WI38 (cell line): Measurements from ENCODE around the gene FHAD1.

Experiments used
- H3K4me3 ChIP-seq: 2 replicates; pipeline ENCODE4 v1.5.1; 2011; ENCODE audit warnings: low read depth, mild to moderate bottlenecking, control low read depth, low read length
- TF ChIP-seq, protein P1 (sequence below): IDR thresholded peaks from 2 replicates; pipeline ENCODE4 v1.5.1; 2012; ENCODE audit warnings: low read depth, mild to moderate bottlenecking, control low read depth, low read length

FHAD1 gene

GRCh38 chr1:15349133-15349532 lies 102.1 kb downstream of the FHAD1 start:
- TF ChIP-seq, protein P1, sequence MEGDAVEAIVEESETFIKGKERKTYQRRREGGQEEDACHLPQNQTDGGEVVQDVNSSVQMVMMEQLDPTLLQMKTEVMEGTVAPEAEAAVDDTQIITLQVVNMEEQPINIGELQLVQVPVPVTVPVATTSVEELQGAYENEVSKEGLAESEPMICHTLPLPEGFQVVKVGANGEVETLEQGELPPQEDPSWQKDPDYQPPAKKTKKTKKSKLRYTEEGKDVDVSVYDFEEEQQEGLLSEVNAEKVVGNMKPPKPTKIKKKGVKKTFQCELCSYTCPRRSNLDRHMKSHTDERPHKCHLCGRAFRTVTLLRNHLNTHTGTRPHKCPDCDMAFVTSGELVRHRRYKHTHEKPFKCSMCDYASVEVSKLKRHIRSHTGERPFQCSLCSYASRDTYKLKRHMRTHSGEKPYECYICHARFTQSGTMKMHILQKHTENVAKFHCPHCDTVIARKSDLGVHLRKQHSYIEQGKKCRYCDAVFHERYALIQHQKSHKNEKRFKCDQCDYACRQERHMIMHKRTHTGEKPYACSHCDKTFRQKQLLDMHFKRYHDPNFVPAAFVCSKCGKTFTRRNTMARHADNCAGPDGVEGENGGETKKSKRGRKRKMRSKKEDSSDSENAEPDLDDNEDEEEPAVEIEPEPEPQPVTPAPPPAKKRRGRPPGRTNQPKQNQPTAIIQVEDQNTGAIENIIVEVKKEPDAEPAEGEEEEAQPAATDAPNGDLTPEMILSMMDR, result no peak

DNA sequence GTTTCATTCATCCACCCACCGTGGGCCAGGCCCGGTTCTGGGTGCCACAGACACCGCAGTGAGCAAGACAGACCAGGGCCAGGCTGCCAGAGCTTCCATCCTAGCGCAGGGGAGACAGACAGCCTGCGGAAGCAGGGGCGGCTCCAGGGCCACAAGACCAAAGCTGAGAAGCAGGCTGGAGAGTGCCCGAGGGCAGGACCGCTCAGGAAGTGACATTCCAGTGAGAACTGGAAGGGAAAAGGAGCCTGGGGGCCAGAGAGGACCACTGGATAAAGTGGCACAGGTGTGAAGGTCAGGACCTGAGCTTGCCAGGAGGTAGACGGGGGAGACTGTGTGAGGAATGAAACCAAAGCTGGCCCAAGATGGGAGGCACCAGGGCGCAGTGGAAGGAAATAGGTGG lies 103.1 kb downstream of the FHAD1 start:
- TF ChIP-seq, protein P1, result no peak
- no peak overlapping the region for H3K4me3 ChIP-seq

More at GRCh38 chr1:15349133-15349532, 102.1 kb downstream of the FHAD1 start:
- no peak overlapping the region for H3K4me3 ChIP-seq

GRCh38 chr1:15350551-15351200 lies 103.7 kb downstream of the FHAD1 start:
- TF ChIP-seq, protein P1, result no peak
- no peak overlapping the region for H3K4me3 ChIP-seq

- TF ChIP-seq, protein P1, result no peak
- H3K4me3 ChIP-seq, result no peak overlapping the region
Measured at GRCh38 chr1:15351310-15351709, 104.3 kb downstream of the FHAD1 start.

DNA sequence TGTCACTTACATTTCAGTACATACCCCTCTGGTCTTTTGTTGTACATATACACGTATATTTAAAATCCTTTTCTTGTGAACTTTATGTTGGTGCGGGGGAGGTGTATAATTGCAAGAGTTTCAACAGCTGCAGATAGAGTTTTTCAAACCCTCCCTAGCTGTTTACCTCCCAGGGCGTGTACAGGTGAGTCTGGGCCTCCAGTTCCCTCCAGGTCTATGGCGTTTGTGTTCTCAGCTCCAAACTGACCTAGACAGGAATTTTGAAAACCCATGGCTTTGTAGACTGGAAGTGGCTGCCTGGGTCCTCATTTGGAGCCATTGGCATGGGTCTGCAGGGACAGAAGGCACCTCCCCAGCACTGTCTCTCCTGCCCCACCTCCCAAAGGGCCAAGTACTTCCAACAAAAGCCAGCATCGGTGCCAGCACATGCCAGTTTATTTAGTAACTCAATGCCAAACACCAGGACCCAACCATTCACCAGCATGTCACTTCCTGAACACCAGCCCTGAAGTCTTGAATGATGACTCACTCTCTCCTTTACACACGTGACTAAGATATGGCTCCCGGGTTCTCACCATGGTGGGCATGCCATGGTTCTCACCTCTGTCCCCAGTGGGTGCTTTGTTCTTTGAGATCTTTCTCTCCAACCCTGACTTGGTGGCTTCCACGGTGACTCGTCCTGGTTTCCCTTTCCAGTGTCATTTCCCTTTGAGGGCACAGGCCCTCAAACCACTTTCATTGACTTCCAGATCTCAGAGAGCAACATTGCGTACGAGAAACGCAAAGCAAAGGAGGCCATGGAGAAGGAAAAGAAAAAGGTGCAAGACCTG lies 105.3 kb downstream of the FHAD1 start:
- H3K4me3 ChIP-seq, result no peak overlapping the region
- TF ChIP-seq, protein P1, result no peak

DNA sequence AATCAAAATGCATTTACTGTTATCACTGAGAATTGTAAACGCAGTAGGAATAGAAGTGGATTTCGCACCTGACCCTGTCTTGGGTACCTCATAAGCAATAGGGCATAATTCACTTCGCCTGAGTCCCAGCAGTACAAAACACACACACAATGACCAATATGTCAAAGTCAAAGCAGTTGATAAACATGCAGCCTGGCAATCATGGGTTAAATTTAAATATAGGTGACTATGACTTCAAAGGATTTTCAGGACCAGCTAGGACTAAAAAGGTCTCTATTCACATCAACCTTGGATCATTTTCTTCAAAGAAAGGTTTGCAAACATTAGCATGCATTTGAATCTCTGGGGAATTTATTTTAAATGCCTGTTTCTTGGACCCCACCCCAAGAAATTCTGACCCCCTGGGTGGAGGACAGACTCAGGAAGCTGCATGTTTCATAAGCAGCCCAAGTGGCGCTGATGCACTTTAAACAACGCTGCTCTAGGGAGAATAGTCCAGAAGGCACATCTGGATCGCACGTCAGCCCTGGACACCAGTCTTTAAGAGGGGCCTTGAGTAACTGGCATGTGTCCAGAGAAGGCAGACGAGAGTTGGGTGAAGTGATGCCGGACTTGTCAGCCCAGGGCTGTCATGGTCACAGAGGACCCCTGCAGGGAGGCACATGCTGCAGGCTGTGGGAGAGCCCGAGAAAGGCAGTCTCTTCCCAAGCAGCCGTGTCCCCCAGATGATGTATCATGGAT lies 107.0 kb downstream of the FHAD1 start:
- no peak overlapping the region for H3K4me3 ChIP-seq
- TF ChIP-seq, protein P1, result no peak
